Thoracic aorta (tissue), 2 donors: ENCODE results near the gene DNAJC13. TPM values are rescaled to one million over a fixed set of nuclear protein-coding genes. Genes with fewer than 3 reads are reported as not detected.

Experiments
- ATAC-seq: fragments of 150-250 bp; one replicate; pipeline ENCODE4 v1.8.0; 2017; ENCODE audit warnings: low read depth; ENCODE audit not compliant: insufficient number of reproducible peaks, low FRiP score
- DNase-seq: peaks from one replicate; pipeline ENCODE4 v3.0.0-alpha.2; 2020; ENCODE audit warnings: low spot score
- H3K27ac ChIP-seq, 2 donors: fragments of 200-600 bp; sonication (generic); 1 replicate in 1 of 2; 2 replicates in 1 of 2; pipeline ENCODE4 v1.5.1; 2016; ENCODE audit warnings: mild to moderate bottlenecking in 2 of 2, moderate library complexity in 2 of 2
- H3K27me3 ChIP-seq: fragments of 200-600 bp; sonication (generic); replicated peaks from 2 replicates; pipeline ENCODE4 v1.6.0; 2016; ENCODE audit warnings: mild to moderate bottlenecking; ENCODE audit not compliant: insufficient read depth
- H3K36me3 ChIP-seq: fragments of 200-600 bp; sonication (generic); one replicate; pipeline ENCODE4 v1.5.1; 2016
- H3K4me1 ChIP-seq, 2 donors: fragments of 200-600 bp; sonication (generic); 1 replicate in 1 of 2; 2 replicates in 1 of 2; pipeline versions ENCODE4 v1.5.1 to v1.6.0; 2016; ENCODE audit warnings: low read depth in 2 of 2, mild to moderate bottlenecking in 1 of 2; ENCODE audit not compliant: control insufficient read depth in 1 of 2
- H3K4me3 ChIP-seq: fragments of 200-600 bp; sonication (generic); 2 replicates; pipeline ENCODE4 v1.5.1; 2016; ENCODE audit warnings: mild to moderate bottlenecking
- H3K9me3 ChIP-seq: fragments of 200-600 bp; sonication (generic); 2 replicates; pipeline ENCODE4 v1.5.1; 2016
- CTCF ChIP-seq: fragments of 200-600 bp; sonication (generic); IDR thresholded peaks from one replicate; pipeline ENCODE4 v1.5.1; 2019; ENCODE audit warnings: antibody characterized with exemption
- total RNA-seq, 2 donors: library from RNA; depleted of rRNA; stranded (reverse); fragments of >200 nt; gene quantifications; one replicate each; pipeline versions ENCODE4 v1.1.0 to v1.2.3, GENCODE V29; 2016

The DNAJC13 gene
- total RNA-seq, 2 donors from 2014 or later: 47.4 to 49.5 TPM

DNA sequence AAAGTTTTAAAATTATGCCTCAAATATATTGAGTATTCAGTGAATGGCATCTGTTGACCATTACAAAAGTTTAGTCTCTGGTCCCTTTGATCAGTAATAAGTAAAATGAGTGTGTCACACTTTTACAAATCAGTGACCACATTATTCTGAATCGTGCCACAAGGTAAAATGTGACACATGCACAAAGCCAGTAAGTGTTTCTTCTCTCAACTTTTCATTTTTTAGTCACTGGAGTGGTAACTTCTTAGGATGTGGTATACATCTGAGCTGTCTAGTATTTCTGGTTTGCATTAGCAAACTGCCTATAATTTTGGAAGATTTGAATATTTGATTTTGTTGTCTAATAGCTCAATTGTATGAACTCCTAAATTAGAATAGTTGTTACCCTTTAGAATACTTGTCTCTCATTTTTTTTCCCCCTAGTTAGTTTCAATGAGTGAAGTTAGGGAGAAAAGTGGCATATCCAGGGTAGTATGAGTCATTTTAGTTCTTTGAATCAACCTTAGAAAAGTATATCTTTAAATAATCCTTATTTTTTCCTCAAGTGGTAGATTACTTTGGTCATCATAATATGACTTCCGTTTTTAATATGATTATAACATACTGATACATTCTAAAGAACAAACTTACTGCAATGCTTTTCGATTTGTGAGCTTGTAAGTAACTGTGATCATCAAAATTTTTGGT, 18.1 kb downstream of the DNAJC13 start:
- peaks cover 3 to 8% of the 10 kb centered on the region in 2 donors for H3K4me1 ChIP-seq
- no peaks in the 10 kb centered on the region for H3K9me3 ChIP-seq
- DNase-seq: no peak
- no peak overlapping the region for H3K4me3 ChIP-seq
- no peaks in the 10 kb centered on the region for H3K36me3 ChIP-seq
- H3K27me3 ChIP-seq: no peaks in the 10 kb centered on the region
- no peak for TF ChIP-seq CTCF
- no peak for ATAC-seq
- no peak overlapping the region for H3K27ac ChIP-seq

GRCh38 chr3:132435911-132436425, 18.7 kb downstream of the DNAJC13 start:
- Histone ChIP-seq H3K36me3 (no peaks in the 10 kb centered on the region), H3K9me3 (no peaks in the 10 kb centered on the region), H3K27ac (no peak overlapping the region), H3K4me1 (peaks cover 3 to 8% of the 10 kb centered on the region in 2 donors), H3K27me3 (no peaks in the 10 kb centered on the region), H3K4me3 (no peak overlapping the region)
- ATAC-seq (no peak), DNase-seq (no peak)
- no peak for TF ChIP-seq CTCF

DNA sequence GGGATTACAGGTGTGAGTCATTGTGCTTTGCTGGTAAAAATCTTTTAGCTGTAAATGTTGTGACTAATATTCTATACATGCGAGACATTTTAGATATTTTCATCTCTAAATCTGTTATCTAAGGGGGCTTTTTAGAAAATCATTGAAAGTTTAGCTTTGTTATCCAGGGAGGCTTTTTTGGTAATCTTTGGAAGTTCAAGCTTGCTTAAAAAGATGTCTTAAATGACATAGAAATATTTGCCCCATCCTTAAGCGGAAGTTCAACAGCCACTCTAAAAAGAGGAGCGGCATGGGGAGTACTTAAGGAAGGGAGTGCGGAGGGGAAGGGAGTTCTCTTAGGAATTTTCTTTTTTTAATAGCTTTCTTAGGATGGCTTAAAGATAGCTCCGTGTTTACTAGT, 26.1 kb downstream of the DNAJC13 start:
- H3K36me3 ChIP-seq: no peaks in the 10 kb centered on the region
- no peaks in the 10 kb centered on the region for H3K27me3 ChIP-seq
- H3K4me3 ChIP-seq: no peak overlapping the region
- no peak for TF ChIP-seq CTCF
- ATAC-seq (no peak), DNase-seq (no peak)
- H3K4me1 ChIP-seq: peaks cover 33 to 39% of the 10 kb centered on the region in 2 donors
- H3K9me3 ChIP-seq: no peaks in the 10 kb centered on the region
- H3K27ac ChIP-seq: no peak overlapping the region

DNA sequence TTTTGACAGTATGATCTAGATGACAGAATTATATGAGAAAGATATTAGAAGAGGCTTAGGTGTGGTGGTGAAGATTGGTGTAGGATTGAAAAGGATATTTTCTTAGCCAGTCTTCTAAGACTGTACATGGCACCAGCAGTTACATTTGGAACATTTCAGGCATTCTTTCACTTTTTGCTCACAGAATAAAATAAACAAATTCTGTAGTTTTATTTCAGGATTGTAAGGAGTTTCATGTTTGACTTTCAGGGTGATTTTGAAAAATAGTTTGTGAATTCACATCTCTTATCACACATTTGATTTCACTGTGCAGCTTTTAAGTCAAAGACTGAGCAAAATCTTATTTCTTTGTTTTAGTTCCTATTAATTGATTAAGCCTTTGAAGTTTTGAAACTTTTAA, 27.1 kb downstream of the DNAJC13 start:
- ATAC-seq: no peak
- no peak for DNase-seq
- H3K27ac ChIP-seq: peak overlapping the region in 1 of 2 donors; percentile 57

DNA sequence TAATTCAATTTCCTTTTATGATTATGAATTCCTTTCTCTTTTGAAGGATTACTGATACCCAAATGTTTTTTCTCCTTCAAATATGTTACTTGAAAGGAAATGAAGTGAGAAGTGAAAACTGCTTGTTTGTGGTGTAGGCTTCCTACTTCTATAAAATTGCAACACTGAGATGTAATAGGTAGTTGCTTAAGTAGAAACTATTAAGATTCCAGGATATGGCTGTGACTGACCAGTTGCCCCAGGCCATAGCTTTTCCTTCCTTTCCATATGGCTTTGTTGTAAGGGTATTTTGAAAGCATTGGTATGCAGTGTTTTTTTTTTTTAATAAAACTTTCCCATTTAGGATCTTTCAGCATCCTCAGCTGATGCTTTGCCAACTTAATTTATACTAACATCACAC, 28.5 kb downstream of the DNAJC13 start:
- H3K27me3 ChIP-seq: no peaks in the 10 kb centered on the region
- ATAC-seq: no peak
- peaks cover 48 to 50% of the 10 kb centered on the region in 2 donors for H3K4me1 ChIP-seq

More for the DNA sequence above, 27.1 kb downstream of the DNAJC13 start:
- TF ChIP-seq CTCF: no peak
- Histone ChIP-seq H3K4me3 (peak overlapping the region; percentile 34), H3K9me3 (no peaks in the 10 kb centered on the region), H3K27me3 (no peaks in the 10 kb centered on the region), H3K36me3 (no peaks in the 10 kb centered on the region), H3K4me1 (peaks cover 43 to 48% of the 10 kb centered on the region in 2 donors)

More for the DNA sequence above, 28.5 kb downstream of the DNAJC13 start:
- Histone ChIP-seq H3K4me3 (no peak overlapping the region), H3K27ac (peak overlapping the region in 1 of 2 donors; percentile 25), H3K9me3 (no peaks in the 10 kb centered on the region), H3K36me3 (no peaks in the 10 kb centered on the region)
- TF ChIP-seq CTCF: no peak
- no peak for DNase-seq
